ENCODE measurements around the gene ALDH4A1. TPM values are rescaled to one million over a fixed set of nuclear protein-coding genes. Genes with fewer than 3 reads are reported as not detected.

The ALDH4A1 gene
- total and polyA plus RNA-seq, 3 experiments from 2014 or later: 1.4 to 9.5 (median 9.3) TPM

GRCh38 chr1:18943162-18943561 lies 40.8 kb upstream of the ALDH4A1 start:
- Mint-ChIP-seq H3K4me3 (peak overlapping the region in 3 of 7 donors; percentile 11 to 36 (median 27)), H3K27ac (peak overlapping the region in 6 of 8 donors; percentile 33 to 80 (median 76)), H3K27me3 (no peaks in the 10 kb centered on the region), H3K36me3 (peaks cover 0 to 10% (median 4%) of the 10 kb centered on the region in 3 donors), H3K9me3 (no peaks in the 10 kb centered on the region), H3K4me1 (peaks cover 79 to 93% (median 85%) of the 10 kb centered on the region in 3 donors)
- H3K36me3 ChIP-seq (ENCODE audit: insufficient read depth, low read length): peaks cover 7% of the 10 kb centered on the region
- H3K4me1 ChIP-seq (ENCODE audit: insufficient read depth, low read length): peaks cover 86% of the 10 kb centered on the region
- no peak overlapping the region for H3K27ac ChIP-seq (ENCODE audit: low read depth, low read length)
- H3K27me3 ChIP-seq (ENCODE audit: insufficient read depth, low read length, poor library complexity, severe bottlenecking): no peaks in the 10 kb centered on the region
- POLR2A ChIA-PET: interaction anchor here (1.4 to 1.5 kb wide), 2 partner anchors 9 to 16 kb away, joined by 4 to 6 read pairs; no protein-coding TSS in a partner anchor
- no peak overlapping the region for H3K4me3 ChIP-seq (ENCODE audit: low read length)
- H3K9me3 ChIP-seq (ENCODE audit: low read length): no peaks in the 10 kb centered on the region
- CTCF ChIA-PET: interaction anchor here (2.0 to 2.7 kb wide), 3 partner anchors 16 to 36 kb away, joined by 4 to 12 read pairs (median 7); no protein-coding TSS in a partner anchor
- no peak for DNase-seq

- Mint-ChIP-seq H3K4me3 (peak overlapping the region in 1 of 7 donors; percentile 5), H3K9me3 (no peaks in the 10 kb centered on the region), H3K27ac (peak overlapping the region in 4 of 8 donors; percentile 80 to 91 (median 86)), H3K4me1 (peaks cover 73 to 91% (median 82%) of the 10 kb centered on the region in 3 donors), H3K36me3 (peaks cover 0 to 10% (median 4%) of the 10 kb centered on the region in 3 donors), H3K27me3 (no peaks in the 10 kb centered on the region)
- POLR2A ChIA-PET: interaction anchor here (0.7 to 1.5 kb wide), 3 partner anchors 10 to 572 kb away, joined by 3 to 6 read pairs (median 4); no protein-coding TSS in a partner anchor
- no peaks in the 10 kb centered on the region for H3K27me3 ChIP-seq (ENCODE audit: insufficient read depth, low read length, poor library complexity, severe bottlenecking)
- H3K9me3 ChIP-seq (ENCODE audit: low read length): no peaks in the 10 kb centered on the region
- no peak overlapping the region for H3K27ac ChIP-seq (ENCODE audit: low read depth, low read length)
- DNase-seq: no peak
- no peak overlapping the region for H3K4me3 ChIP-seq (ENCODE audit: low read length)
- CTCF ChIA-PET: interaction anchor here (1.3 to 2.7 kb wide), 2 partner anchors 15 to 29 kb away, joined by 6 to 12 read pairs; no protein-coding TSS in a partner anchor
- peaks cover 7% of the 10 kb centered on the region for H3K36me3 ChIP-seq (ENCODE audit: insufficient read depth, low read length)
- peaks cover 86% of the 10 kb centered on the region for H3K4me1 ChIP-seq (ENCODE audit: insufficient read depth, low read length)
Measured at GRCh38 chr1:18942340-18942739, 40.0 kb upstream of the ALDH4A1 start.

- no peaks in the 10 kb centered on the region for H3K27me3 ChIP-seq (ENCODE audit: insufficient read depth, low read length, poor library complexity, severe bottlenecking)
- no peaks in the 10 kb centered on the region for H3K27me3 Mint-ChIP-seq
- peaks cover 85% of the 10 kb centered on the region for H3K4me1 ChIP-seq (ENCODE audit: insufficient read depth, low read length)
- DNase-seq: no peak
- ChIA-PET POLR2A (interaction anchor here (1.4 kb wide), 1 partner anchor 11 kb away, joined by 4 read pairs; no protein-coding TSS in a partner anchor), CTCF (interaction anchor here (1.3 kb wide), 1 partner anchor 29 kb away, joined by 6 read pairs; no protein-coding TSS in a partner anchor)
- peak overlapping the region in 6 of 8 donors; percentile 58 to 91 (median 80) for H3K27ac Mint-ChIP-seq
- H3K4me1 Mint-ChIP-seq: peaks cover 73 to 91% (median 82%) of the 10 kb centered on the region in 3 donors
- no peak overlapping the region for H3K4me3 Mint-ChIP-seq
- H3K4me3 ChIP-seq (ENCODE audit: low read length): no peak overlapping the region
- H3K36me3 Mint-ChIP-seq: peaks cover 0 to 10% (median 4%) of the 10 kb centered on the region in 3 donors
- H3K27ac ChIP-seq (ENCODE audit: low read depth, low read length): no peak overlapping the region
- no peaks in the 10 kb centered on the region for H3K9me3 ChIP-seq (ENCODE audit: low read length)
- H3K9me3 Mint-ChIP-seq: no peaks in the 10 kb centered on the region
- peaks cover 7% of the 10 kb centered on the region for H3K36me3 ChIP-seq (ENCODE audit: insufficient read depth, low read length)
Measured at GRCh38 chr1:18941221-18942141, 39.1 kb upstream of the ALDH4A1 start.

GRCh38 chr1:18940303-18941020 lies 38.1 kb upstream of the ALDH4A1 start:
- DNase-seq: no peak
- POLR2A ChIA-PET: interaction anchor here (1.1 kb wide), 1 partner anchor 14 kb away, joined by 3 read pairs; no protein-coding TSS in a partner anchor

GRCh38 chr1:18939398-18940302 lies 37.3 kb upstream of the ALDH4A1 start:
- H3K27ac Mint-ChIP-seq: peak overlapping the region; percentile 41 to 91 (median 74)

More at GRCh38 chr1:18940303-18941020, 38.1 kb upstream of the ALDH4A1 start:
- Mint-ChIP-seq H3K4me1 (peaks cover 74 to 92% (median 85%) of the 10 kb centered on the region in 3 donors), H3K27ac (peak overlapping the region in 7 of 8 donors; percentile 66 to 91 (median 79)), H3K9me3 (no peaks in the 10 kb centered on the region), H3K4me3 (peak overlapping the region in 2 of 7 donors; percentile 25 to 34), H3K27me3 (no peaks in the 10 kb centered on the region), H3K36me3 (peaks cover 0 to 10% (median 4%) of the 10 kb centered on the region in 3 donors)
- Histone ChIP-seq H3K4me3 (ENCODE audit: low read length) (no peak overlapping the region), H3K36me3 (ENCODE audit: insufficient read depth, low read length) (peaks cover 7% of the 10 kb centered on the region), H3K27me3 (ENCODE audit: insufficient read depth, low read length, poor library complexity, severe bottlenecking) (no peaks in the 10 kb centered on the region), H3K4me1 (ENCODE audit: insufficient read depth, low read length) (peaks cover 84% of the 10 kb centered on the region), H3K9me3 (ENCODE audit: low read length) (no peaks in the 10 kb centered on the region), H3K27ac (ENCODE audit: low read depth, low read length) (no peak overlapping the region)
- CTCF ChIA-PET: interaction anchor here (0.7 kb wide), 1 partner anchor 13 kb away, joined by 3 read pairs; no protein-coding TSS in a partner anchor

GRCh38 chr1:18938707-18939070 lies 36.3 kb upstream of the ALDH4A1 start:
- DNase-seq: no peak

More at GRCh38 chr1:18939398-18940302, 37.3 kb upstream of the ALDH4A1 start:
- Mint-ChIP-seq H3K27me3 (no peaks in the 10 kb centered on the region), H3K9me3 (no peaks in the 10 kb centered on the region), H3K4me3 (peak overlapping the region in 1 of 7 donors; percentile 32), H3K36me3 (peaks cover 0 to 10% (median 4%) of the 10 kb centered on the region in 3 donors), H3K4me1 (peaks cover 74 to 92% (median 85%) of the 10 kb centered on the region in 3 donors)
- peaks cover 7% of the 10 kb centered on the region for H3K36me3 ChIP-seq (ENCODE audit: insufficient read depth, low read length)
- CTCF ChIA-PET: interaction anchor here (0.7 kb wide), 1 partner anchor 12 kb away, joined by 3 read pairs; no protein-coding TSS in a partner anchor
- no peaks in the 10 kb centered on the region for H3K9me3 ChIP-seq (ENCODE audit: low read length)
- POLR2A ChIA-PET: interaction anchor here (1.1 kb wide), 1 partner anchor 13 kb away, joined by 3 read pairs; no protein-coding TSS in a partner anchor
- H3K4me1 ChIP-seq (ENCODE audit: insufficient read depth, low read length): peaks cover 84% of the 10 kb centered on the region
- H3K27ac ChIP-seq (ENCODE audit: low read depth, low read length): no peak overlapping the region
- no peaks in the 10 kb centered on the region for H3K27me3 ChIP-seq (ENCODE audit: insufficient read depth, low read length, poor library complexity, severe bottlenecking)
- DNase-seq: no peak
- H3K4me3 ChIP-seq (ENCODE audit: low read length): no peak overlapping the region

More at GRCh38 chr1:18938707-18939070, 36.3 kb upstream of the ALDH4A1 start:
- Mint-ChIP-seq H3K4me1 (peaks cover 72 to 92% (median 85%) of the 10 kb centered on the region in 3 donors), H3K4me3 (no peak overlapping the region), H3K36me3 (peaks cover 0 to 7% (median 3%) of the 10 kb centered on the region in 3 donors), H3K27me3 (no peaks in the 10 kb centered on the region), H3K9me3 (no peaks in the 10 kb centered on the region), H3K27ac (peak overlapping the region in 2 of 8 donors; percentile 29 to 58)
- H3K27ac ChIP-seq (ENCODE audit: low read depth, low read length): no peak overlapping the region
- POLR2A ChIA-PET: no interaction called here
- H3K4me3 ChIP-seq (ENCODE audit: low read length): no peak overlapping the region
- H3K4me1 ChIP-seq (ENCODE audit: insufficient read depth, low read length): peaks cover 81% of the 10 kb centered on the region
- peaks cover 5% of the 10 kb centered on the region for H3K36me3 ChIP-seq (ENCODE audit: insufficient read depth, low read length)
- H3K27me3 ChIP-seq (ENCODE audit: insufficient read depth, low read length, poor library complexity, severe bottlenecking): no peaks in the 10 kb centered on the region
- H3K9me3 ChIP-seq (ENCODE audit: low read length): no peaks in the 10 kb centered on the region
- CTCF ChIA-PET: interaction anchor here (0.7 to 1.0 kb wide), 2 partner anchors 30 to 32 kb away, joined by 3 to 4 read pairs; no protein-coding TSS in a partner anchor

Data from CD8-positive, alpha-beta memory T cell (primary cell).